ENCODE data around the gene TET3. TPM values are rescaled to one million over a fixed set of nuclear protein-coding genes. Genes with fewer than 3 reads are reported as not detected.

Gene TET3

GRCh38 chr2:74029714-74030397, 45.1 kb downstream of the TET3 start:
- Histone ChIP-seq H2BK120ac (ENCODE audit: low read depth, low read length) (no peak overlapping the region), H3K4me2 (ENCODE audit: low read length) (no peak overlapping the region), H3K18ac (ENCODE audit: low read length) (no peak overlapping the region), H3K4me1 (ENCODE audit: control insufficient read depth, low read depth, low read length) (peaks cover 12% of the 10 kb centered on the region), H2BK5ac (ENCODE audit: low read length) (no peak overlapping the region), H3K23ac (ENCODE audit: low read length) (no peak overlapping the region), H4K8ac (ENCODE audit: low read depth, low read length) (no peak overlapping the region), H2AK5ac (ENCODE audit: low read length) (no peak overlapping the region), H3K4me3 (ENCODE audit: low read length) (no peak overlapping the region), H3K79me1 (ENCODE audit: low read length) (peaks cover 10% of the 10 kb centered on the region), H3K56ac (ENCODE audit: low read length) (no peak overlapping the region), H3K9ac (ENCODE audit: low read length) (no peak overlapping the region), H2BK15ac (replicated peaks; ENCODE audit: low read depth) (no peak overlapping the region), H3K4ac (ENCODE audit: low read depth, low read length) (no peak overlapping the region), H4K5ac (ENCODE audit: low read length) (no peak overlapping the region), H3K79me2 (ENCODE audit: control insufficient read depth, insufficient read depth, low read length) (peaks cover 5% of the 10 kb centered on the region), H3K36me3 (ENCODE audit: control insufficient read depth, insufficient read depth, low read length) (no peaks in the 10 kb centered on the region), H3K27ac (ENCODE audit: low read depth, low read length) (no peak overlapping the region), H3K27me3 (ENCODE audit: insufficient read depth, low read length, poor library complexity) (no peaks in the 10 kb centered on the region)
- WGBS (ENCODE audit: extremely low coverage, insufficient coverage, low lambda C conversion rate), result no CpG with 5 or more reads among the region's 2 CpGs
- DNase-seq, result no peak

GRCh38 chr2:74031221-74031620, 46.5 kb downstream of the TET3 start:
- H3K56ac ChIP-seq (ENCODE audit: low read length), result no peak overlapping the region
- peaks cover 10% of the 10 kb centered on the region for H3K79me1 ChIP-seq (ENCODE audit: low read length)
- H3K23ac ChIP-seq (ENCODE audit: low read length), result no peak overlapping the region
- no peak overlapping the region for H3K9ac ChIP-seq (ENCODE audit: low read length)
- no peak overlapping the region for H2AK5ac ChIP-seq (ENCODE audit: low read length)
- peaks cover 12% of the 10 kb centered on the region for H3K4me1 ChIP-seq (ENCODE audit: control insufficient read depth, low read depth, low read length)
- H3K4me2 ChIP-seq (ENCODE audit: low read length), result no peak overlapping the region
- H4K8ac ChIP-seq (ENCODE audit: low read depth, low read length), result no peak overlapping the region
- DNase-seq, result no peak
- no peak overlapping the region for H3K4ac ChIP-seq (ENCODE audit: low read depth, low read length)
- no CpG with 5 or more reads among the region's 8 CpGs for WGBS (ENCODE audit: extremely low coverage, insufficient coverage, low lambda C conversion rate)
- peaks cover 5% of the 10 kb centered on the region for H3K79me2 ChIP-seq (ENCODE audit: control insufficient read depth, insufficient read depth, low read length)
- no peak overlapping the region for H3K18ac ChIP-seq (ENCODE audit: low read length)
- H4K5ac ChIP-seq (ENCODE audit: low read length), result no peak overlapping the region
- H2BK120ac ChIP-seq (ENCODE audit: low read depth, low read length), result no peak overlapping the region
- no peak overlapping the region for H3K4me3 ChIP-seq (ENCODE audit: low read length)
- no peak overlapping the region for H2BK5ac ChIP-seq (ENCODE audit: low read length)
- H3K27me3 ChIP-seq (ENCODE audit: insufficient read depth, low read length, poor library complexity), result no peaks in the 10 kb centered on the region
- H3K36me3 ChIP-seq (ENCODE audit: control insufficient read depth, insufficient read depth, low read length), result no peaks in the 10 kb centered on the region
- H2BK15ac ChIP-seq (replicated peaks; ENCODE audit: low read depth), result no peak overlapping the region
- no peak overlapping the region for H3K27ac ChIP-seq (ENCODE audit: low read depth, low read length)

GRCh38 chr2:74031959-74032287, 47.2 kb downstream of the TET3 start:
- Histone ChIP-seq H3K9ac (ENCODE audit: low read length) (no peak overlapping the region), H2BK5ac (ENCODE audit: low read length) (no peak overlapping the region), H3K18ac (ENCODE audit: low read length) (no peak overlapping the region), H3K79me2 (ENCODE audit: control insufficient read depth, insufficient read depth, low read length) (peaks cover 7% of the 10 kb centered on the region), H3K36me3 (ENCODE audit: control insufficient read depth, insufficient read depth, low read length) (no peaks in the 10 kb centered on the region), H2AK5ac (ENCODE audit: low read length) (no peak overlapping the region), H4K8ac (ENCODE audit: low read depth, low read length) (no peak overlapping the region), H2BK15ac (replicated peaks; ENCODE audit: low read depth) (no peak overlapping the region), H3K4me1 (ENCODE audit: control insufficient read depth, low read depth, low read length) (peaks cover 14% of the 10 kb centered on the region), H4K5ac (ENCODE audit: low read length) (no peak overlapping the region), H3K4me3 (ENCODE audit: low read length) (no peak overlapping the region), H2BK120ac (ENCODE audit: low read depth, low read length) (no peak overlapping the region), H3K56ac (ENCODE audit: low read length) (no peak overlapping the region), H3K79me1 (ENCODE audit: low read length) (peaks cover 11% of the 10 kb centered on the region), H3K27me3 (ENCODE audit: insufficient read depth, low read length, poor library complexity) (no peaks in the 10 kb centered on the region), H3K4me2 (ENCODE audit: low read length) (no peak overlapping the region), H3K23ac (ENCODE audit: low read length) (no peak overlapping the region), H3K27ac (ENCODE audit: low read depth, low read length) (no peak overlapping the region), H3K4ac (ENCODE audit: low read depth, low read length) (no peak overlapping the region)
- no CpG with 5 or more reads among the region's 2 CpGs for WGBS (ENCODE audit: extremely low coverage, insufficient coverage, low lambda C conversion rate)
- DNase-seq, result no peak

- Histone ChIP-seq H2BK5ac (ENCODE audit: low read length) (no peak overlapping the region), H2BK15ac (replicated peaks; ENCODE audit: low read depth) (no peak overlapping the region), H4K8ac (ENCODE audit: low read depth, low read length) (no peak overlapping the region), H2BK120ac (ENCODE audit: low read depth, low read length) (no peak overlapping the region), H3K4me3 (ENCODE audit: low read length) (no peak overlapping the region), H4K5ac (ENCODE audit: low read length) (no peak overlapping the region), H3K23ac (ENCODE audit: low read length) (no peak overlapping the region), H3K27ac (ENCODE audit: low read depth, low read length) (no peak overlapping the region), H3K79me2 (ENCODE audit: control insufficient read depth, insufficient read depth, low read length) (peaks cover 6% of the 10 kb centered on the region), H3K4ac (ENCODE audit: low read depth, low read length) (no peak overlapping the region), H2AK5ac (ENCODE audit: low read length) (no peak overlapping the region), H3K36me3 (ENCODE audit: control insufficient read depth, insufficient read depth, low read length) (no peaks in the 10 kb centered on the region), H3K4me1 (ENCODE audit: control insufficient read depth, low read depth, low read length) (peaks cover 12% of the 10 kb centered on the region), H3K79me1 (ENCODE audit: low read length) (peaks cover 8% of the 10 kb centered on the region), H3K56ac (ENCODE audit: low read length) (no peak overlapping the region), H3K4me2 (ENCODE audit: low read length) (no peak overlapping the region), H3K27me3 (ENCODE audit: insufficient read depth, low read length, poor library complexity) (no peaks in the 10 kb centered on the region), H3K18ac (ENCODE audit: low read length) (no peak overlapping the region), H3K9ac (ENCODE audit: low read length) (no peak overlapping the region)
- WGBS (ENCODE audit: extremely low coverage, insufficient coverage, low lambda C conversion rate), result no CpG with 5 or more reads among the region's 2 CpGs
- no peak for DNase-seq
These were observed 48.7 kb downstream of the TET3 start for GRCh38 chr2:74033375-74033774.

Small RNAs within 50 kb of the gene (small RNA-seq; reads per million reads assigned to genes)
- gene AC110801.1 (ENCODE audit: insufficient read depth) (not detected), gene RNA5SP97 (ENCODE audit: insufficient read depth) (not detected)
